Measurements from ENCODE around the gene ARID4B. TPM values are rescaled to one million over a fixed set of nuclear protein-coding genes. Genes with fewer than 3 reads are reported as not detected.

Gene ARID4B
- total RNA-seq, 2 experiments from 2014 or later, result 43.3 to 45.7 TPM

DNA sequence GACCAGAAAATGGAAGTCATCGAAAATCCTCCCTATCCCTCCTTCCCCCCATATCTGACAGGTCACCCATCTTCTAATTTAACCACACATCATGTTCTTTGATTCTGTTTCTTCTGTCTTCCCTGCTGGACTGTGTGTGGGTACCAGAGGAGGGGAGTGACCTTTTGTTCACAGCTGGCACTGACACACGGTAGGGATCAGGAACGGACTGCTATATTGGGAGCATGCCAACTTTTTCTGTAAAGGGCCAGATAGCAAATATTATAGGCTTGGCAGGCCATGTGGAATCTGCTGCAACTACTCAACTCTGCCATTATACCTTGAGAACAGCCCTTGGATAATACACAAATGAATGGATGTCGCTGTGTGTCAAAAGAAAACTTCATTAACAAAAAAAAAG lies 191.9 kb downstream of the ARID4B start:
- Mint-ChIP-seq H3K9me3 (ENCODE audit: insufficient read depth) (no peaks in the 10 kb centered on the region), H3K4me1 (ENCODE audit: low read depth) (peaks cover 6% of the 10 kb centered on the region), H3K36me3 (ENCODE audit: low read depth) (peaks cover 68% of the 10 kb centered on the region), H3K27ac (peak overlapping the region; percentile 23), H3K27me3 (ENCODE audit: low read depth) (no peaks in the 10 kb centered on the region), H3K4me3 (no peak overlapping the region)
- ATAC-seq, result no peak
- CTCF ChIA-PET, result interaction anchor here (1.7 kb wide), 1 partner anchor 31 kb away, joined by 3 read pairs; no protein-coding TSS in a partner anchor
- peak; percentile 12 for DNase-seq
- POLR2A ChIA-PET, result no interaction called here

- DNase-seq (no peak), ATAC-seq (no peak)
- H3K27ac Mint-ChIP-seq, result no peak overlapping the region
- H3K4me3 Mint-ChIP-seq, result no peak overlapping the region
- H3K36me3 Mint-ChIP-seq (ENCODE audit: low read depth), result peaks cover 58% of the 10 kb centered on the region
- H3K4me1 Mint-ChIP-seq (ENCODE audit: low read depth), result peaks cover 3% of the 10 kb centered on the region
- ChIA-PET CTCF (no interaction called here), POLR2A (no interaction called here)
- no peaks in the 10 kb centered on the region for H3K27me3 Mint-ChIP-seq (ENCODE audit: low read depth)
- H3K9me3 Mint-ChIP-seq (ENCODE audit: insufficient read depth), result no peaks in the 10 kb centered on the region
Measured at GRCh38 chr1:235134171-235134570, 193.8 kb downstream of the ARID4B start.

DNA sequence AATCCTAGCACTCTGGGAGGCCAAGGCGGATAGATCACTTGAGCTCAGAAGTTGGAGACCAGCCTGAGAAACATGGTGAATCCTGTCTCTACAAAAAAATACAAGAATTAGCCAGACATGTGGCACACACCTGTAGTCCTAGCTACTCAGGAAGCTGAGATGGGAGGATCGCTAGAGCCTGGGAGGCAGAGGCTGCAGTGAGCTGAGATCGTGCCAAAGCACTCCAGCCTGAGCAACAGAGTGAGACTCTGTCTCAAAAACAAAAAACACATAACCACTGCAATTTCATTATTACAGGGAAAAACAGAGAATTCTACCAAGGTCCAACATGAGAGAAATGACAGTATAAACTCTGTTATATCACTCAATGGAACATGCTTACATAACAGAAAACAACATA lies 194.9 kb downstream of the ARID4B start:
- Mint-ChIP-seq H3K36me3 (ENCODE audit: low read depth) (peaks cover 57% of the 10 kb centered on the region), H3K27me3 (ENCODE audit: low read depth) (no peaks in the 10 kb centered on the region), H3K27ac (no peak overlapping the region), H3K4me1 (ENCODE audit: low read depth) (peaks cover 5% of the 10 kb centered on the region), H3K9me3 (ENCODE audit: insufficient read depth) (no peaks in the 10 kb centered on the region), H3K4me3 (no peak overlapping the region)
- ChIA-PET CTCF (interaction anchor here (2.4 kb wide), 1 partner anchor 283 kb away, joined by 9 read pairs; no protein-coding TSS in a partner anchor), POLR2A (interaction anchor here (0.6 to 2.5 kb wide), 2 partner anchors 22 to 28 kb away, joined by 3 to 12 read pairs; partner anchors contain the start of gene RBM34)
- DNase-seq (no peak), ATAC-seq (no peak)

DNA sequence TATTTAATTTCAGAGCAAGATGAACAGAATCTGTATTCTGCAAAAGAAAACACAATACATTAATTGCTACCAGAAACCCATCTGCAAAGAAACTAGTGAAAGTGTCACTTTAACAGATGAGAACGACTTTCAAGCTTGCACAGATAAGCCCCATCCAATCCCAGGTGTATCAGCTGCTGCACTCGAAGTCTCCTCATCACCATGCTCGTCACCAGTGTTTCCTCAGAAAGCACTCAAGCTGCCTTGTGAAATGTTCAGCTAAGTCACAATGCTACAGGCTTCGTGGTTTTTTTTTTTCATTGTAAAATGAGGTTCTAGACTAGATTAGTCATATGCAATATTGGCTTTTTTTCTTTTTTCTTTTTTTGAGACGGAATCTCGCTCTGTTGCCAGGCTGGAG lies 196.0 kb downstream of the ARID4B start:
- H3K4me3 Mint-ChIP-seq, result no peak overlapping the region
- H3K9me3 Mint-ChIP-seq (ENCODE audit: insufficient read depth), result no peaks in the 10 kb centered on the region
- H3K27me3 Mint-ChIP-seq (ENCODE audit: low read depth), result no peaks in the 10 kb centered on the region
- POLR2A ChIA-PET, result interaction anchor here (2.5 kb wide), 1 partner anchor 29 kb away, joined by 12 read pairs; the partner anchor contains the start of gene RBM34
- CTCF ChIA-PET, result interaction anchor here (2.4 kb wide), 1 partner anchor 284 kb away, joined by 9 read pairs; no protein-coding TSS in a partner anchor
- peaks cover 59% of the 10 kb centered on the region for H3K36me3 Mint-ChIP-seq (ENCODE audit: low read depth)
- no peak for ATAC-seq
- DNase-seq, result no peak
- peaks cover 13% of the 10 kb centered on the region for H3K4me1 Mint-ChIP-seq (ENCODE audit: low read depth)
- H3K27ac Mint-ChIP-seq, result no peak overlapping the region

DNA sequence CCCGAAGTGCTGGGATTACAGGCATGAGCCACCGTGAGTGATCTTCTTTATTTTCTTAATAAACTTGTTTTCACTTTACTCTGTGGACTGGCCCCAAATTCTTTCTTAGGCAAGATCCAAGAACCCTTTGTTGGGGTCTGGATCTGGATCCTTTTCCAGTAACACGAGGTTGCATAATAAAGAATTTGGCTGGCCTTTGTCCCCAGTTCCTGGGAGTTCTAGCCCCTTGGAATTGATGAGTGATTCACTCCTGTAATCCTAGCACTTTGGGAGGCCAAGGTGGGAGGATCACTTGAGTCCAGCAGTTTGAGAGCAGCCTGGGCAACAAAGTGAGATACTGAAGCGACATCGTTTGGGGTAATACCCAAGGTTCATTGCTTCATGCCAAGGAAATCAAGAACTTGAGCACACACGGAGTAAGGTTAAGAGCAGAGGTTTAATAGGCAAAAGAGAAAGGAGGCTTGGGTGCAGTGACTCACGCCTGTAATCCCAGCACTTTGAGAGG lies 197.2 kb downstream of the ARID4B start:
- no peak for ATAC-seq
- H3K36me3 Mint-ChIP-seq (ENCODE audit: low read depth), result peaks cover 57% of the 10 kb centered on the region
- no peak overlapping the region for H3K4me3 Mint-ChIP-seq
- ChIA-PET CTCF (interaction anchor here (0.6 to 2.0 kb wide), 2 partner anchors 13 to 30 kb away, joined by 3 to 5 read pairs; partner anchors contain the start of gene RBM34), POLR2A (no interaction called here)
- DNase-seq, result no peak
- peak overlapping the region; percentile 63 for H3K27ac Mint-ChIP-seq
- H3K9me3 Mint-ChIP-seq (ENCODE audit: insufficient read depth), result no peaks in the 10 kb centered on the region
- H3K4me1 Mint-ChIP-seq (ENCODE audit: low read depth), result peaks cover 23% of the 10 kb centered on the region
- H3K27me3 Mint-ChIP-seq (ENCODE audit: low read depth), result no peaks in the 10 kb centered on the region

DNA sequence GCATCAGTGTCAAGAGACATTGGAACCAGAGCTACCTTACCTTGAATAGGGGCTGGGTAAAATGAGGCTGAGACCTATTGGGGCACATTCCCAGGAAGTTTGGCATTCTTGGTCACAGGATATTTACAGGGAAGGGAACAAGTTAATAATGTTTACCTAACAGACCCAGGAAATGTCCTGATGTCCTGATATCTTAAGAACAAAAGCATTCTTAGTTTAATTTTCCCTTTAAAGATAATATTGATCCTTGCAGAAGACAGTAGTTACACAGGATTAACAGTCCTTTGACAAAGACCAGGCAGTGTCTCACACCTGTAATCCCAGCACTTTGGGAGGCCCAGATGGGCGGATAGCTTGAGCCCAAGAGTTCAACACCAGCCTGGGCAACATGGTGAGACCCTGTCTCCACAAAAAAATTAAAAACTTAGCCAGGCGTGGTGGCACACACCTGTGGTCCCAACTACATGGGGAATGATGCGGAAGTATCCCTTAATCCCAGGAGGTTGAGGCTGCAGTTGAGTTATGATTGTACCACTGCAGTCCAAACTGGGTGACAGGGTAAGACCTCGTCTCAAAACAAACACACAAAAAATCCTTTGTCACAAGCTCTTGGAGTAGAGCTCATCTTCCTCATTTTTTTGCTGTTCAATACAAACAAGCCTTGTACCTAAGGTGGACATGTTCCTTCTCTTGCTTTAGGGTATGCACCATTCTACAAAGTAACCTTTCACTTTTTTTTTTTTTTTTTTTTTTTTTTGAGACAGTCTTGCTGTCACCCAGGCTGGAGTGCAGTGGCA lies 198.0 kb downstream of the ARID4B start:
- ATAC-seq, result no peak
- ChIA-PET POLR2A (interaction anchor here (1.7 kb wide), 1 partner anchor 8 kb away, joined by 5 read pairs; no protein-coding TSS in a partner anchor), CTCF (interaction anchor here (0.6 to 2.0 kb wide), 3 partner anchors 14 to 374 kb away, joined by 3 to 5 read pairs (median 4); partner anchors contain the start of genes B3GALNT2 and RBM34)
- DNase-seq, result no peak
- Mint-ChIP-seq H3K4me1 (ENCODE audit: low read depth) (peaks cover 26% of the 10 kb centered on the region), H3K27me3 (ENCODE audit: low read depth) (no peaks in the 10 kb centered on the region), H3K9me3 (ENCODE audit: insufficient read depth) (no peaks in the 10 kb centered on the region), H3K4me3 (peak overlapping the region; percentile 85), H3K36me3 (ENCODE audit: low read depth) (peaks cover 53% of the 10 kb centered on the region), H3K27ac (peak overlapping the region; percentile 75)

DNA sequence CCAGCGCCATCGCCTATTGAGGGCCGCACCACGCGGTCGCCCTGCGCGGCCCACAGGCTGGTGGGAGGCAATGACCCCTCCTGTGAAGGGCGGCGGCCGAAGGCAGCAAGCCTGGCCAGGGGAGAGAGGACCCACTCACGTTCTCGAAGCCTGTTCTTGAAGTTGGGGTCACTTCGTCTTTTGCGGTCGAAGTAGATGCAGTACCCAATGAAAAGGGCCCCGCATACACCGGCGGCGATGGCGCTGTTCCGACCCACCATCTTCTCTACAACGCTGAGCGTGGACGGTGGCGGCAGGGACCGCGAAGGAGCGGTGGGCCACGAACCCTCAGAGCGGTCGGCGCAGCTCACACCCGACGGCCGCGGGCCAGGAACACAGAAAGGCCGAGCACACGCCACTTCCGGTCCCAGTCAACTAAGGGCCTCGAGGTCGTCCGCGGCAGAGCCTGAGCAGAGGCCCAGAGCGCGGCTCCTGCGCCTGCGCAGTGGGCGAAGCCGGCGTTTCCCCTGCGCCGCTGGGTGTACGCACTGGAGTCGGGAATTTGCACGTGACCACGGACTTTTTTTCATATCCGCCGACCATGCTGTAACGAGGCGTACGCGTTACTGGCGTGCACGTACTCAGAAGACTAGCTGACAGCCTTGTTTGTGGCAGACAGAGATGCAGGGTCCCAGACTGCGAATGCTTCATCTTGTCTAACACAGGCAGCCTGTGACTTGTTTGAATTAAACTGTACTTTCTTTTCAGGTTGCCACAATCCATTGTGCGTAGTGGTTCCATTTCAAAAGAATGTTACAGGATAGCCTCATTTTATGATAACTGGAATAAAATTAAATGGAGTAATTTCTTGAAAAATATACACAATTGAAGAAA lies 199.3 kb downstream of the ARID4B start, which contains the start of gene TOMM20:
TOMM20 (minus strand) TSS at position 382 of the 873 bp plus-strand sequence; CDS start at position 260, 122 bp downstream.
- Mint-ChIP-seq H3K9me3 (ENCODE audit: insufficient read depth) (no peaks in the 10 kb centered on the region), H3K4me1 (ENCODE audit: low read depth) (peaks cover 36% of the 10 kb centered on the region), H3K27ac (peak within 1 kb of the TSS; percentile 99), H3K4me3 (peak within 1 kb of the TSS; percentile 85), H3K27me3 (ENCODE audit: low read depth) (no peaks in the 10 kb centered on the region), H3K36me3 (ENCODE audit: low read depth) (peaks cover 52% of the 10 kb centered on the region)
- DNase-seq, result peak; percentile 95
- POLR2A ChIA-PET, result interaction anchor here (0.8 to 2.8 kb wide), 5 partner anchors 9 to 138 kb away, joined by 3 to 19 read pairs (median 4); partner anchors contain the start of gene RBM34
- CTCF ChIA-PET, result interaction anchor here (0.9 to 2.0 kb wide), 4 partner anchors 24 to 642 kb away, joined by 3 to 8 read pairs (median 4); partner anchors contain the start of genes B3GALNT2 and RBM34
- peak; percentile 97 for ATAC-seq

- peaks cover 51% of the 10 kb centered on the region for H3K36me3 Mint-ChIP-seq (ENCODE audit: low read depth)
- POLR2A ChIA-PET, result interaction anchor here (1.1 to 2.8 kb wide), 4 partner anchors 8 to 404 kb away, joined by 3 to 19 read pairs (median 4); partner anchors contain the start of gene RBM34
- peak overlapping the region; percentile 99 for H3K27ac Mint-ChIP-seq
- DNase-seq (no peak), ATAC-seq (peak; percentile 2)
- CTCF ChIA-PET, result interaction anchor here (0.8 to 2.6 kb wide), 7 partner anchors 22 to 641 kb away, joined by 3 to 18 read pairs (median 6); no protein-coding TSS in a partner anchor
- H3K4me1 Mint-ChIP-seq (ENCODE audit: low read depth), result peaks cover 43% of the 10 kb centered on the region
- no peaks in the 10 kb centered on the region for H3K9me3 Mint-ChIP-seq (ENCODE audit: insufficient read depth)
- H3K27me3 Mint-ChIP-seq (ENCODE audit: low read depth), result no peaks in the 10 kb centered on the region
- peak overlapping the region; percentile 85 for H3K4me3 Mint-ChIP-seq
Measured at GRCh38 chr1:235127732-235128455, 200.1 kb downstream of the ARID4B start.

DNA sequence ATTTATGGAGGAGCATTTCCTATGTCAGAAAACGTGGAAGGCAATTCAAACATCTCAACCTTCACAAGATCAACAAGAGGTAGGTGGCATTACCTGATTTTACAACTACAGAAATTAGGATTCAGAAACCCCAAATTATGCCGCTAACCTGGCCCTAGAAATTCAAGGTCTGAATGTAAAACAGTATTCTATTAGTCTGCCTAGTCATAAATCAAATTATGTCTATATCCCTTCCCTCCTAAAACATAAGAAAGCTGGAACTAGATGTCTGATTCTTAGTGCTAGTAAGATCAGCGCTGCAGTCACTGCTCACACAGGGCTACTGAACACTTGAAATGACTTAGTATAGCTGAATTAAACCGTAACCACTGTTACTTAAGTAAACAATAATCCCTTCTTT lies 200.8 kb downstream of the ARID4B start:
- ChIA-PET CTCF (interaction anchor here (0.8 to 2.6 kb wide), 9 partner anchors 21 to 640 kb away, joined by 3 to 18 read pairs (median 4); no protein-coding TSS in a partner anchor), POLR2A (interaction anchor here (1.1 to 2.8 kb wide), 3 partner anchors 23 to 403 kb away, joined by 3 to 19 read pairs (median 4); partner anchors contain the start of gene RBM34)
- no peaks in the 10 kb centered on the region for H3K9me3 Mint-ChIP-seq (ENCODE audit: insufficient read depth)
- no peaks in the 10 kb centered on the region for H3K27me3 Mint-ChIP-seq (ENCODE audit: low read depth)
- ATAC-seq (no peak), DNase-seq (no peak)
- H3K4me3 Mint-ChIP-seq, result peak overlapping the region; percentile 85
- H3K27ac Mint-ChIP-seq, result peak overlapping the region; percentile 99
- peaks cover 50% of the 10 kb centered on the region for H3K36me3 Mint-ChIP-seq (ENCODE audit: low read depth)
- peaks cover 48% of the 10 kb centered on the region for H3K4me1 Mint-ChIP-seq (ENCODE audit: low read depth)

DNA sequence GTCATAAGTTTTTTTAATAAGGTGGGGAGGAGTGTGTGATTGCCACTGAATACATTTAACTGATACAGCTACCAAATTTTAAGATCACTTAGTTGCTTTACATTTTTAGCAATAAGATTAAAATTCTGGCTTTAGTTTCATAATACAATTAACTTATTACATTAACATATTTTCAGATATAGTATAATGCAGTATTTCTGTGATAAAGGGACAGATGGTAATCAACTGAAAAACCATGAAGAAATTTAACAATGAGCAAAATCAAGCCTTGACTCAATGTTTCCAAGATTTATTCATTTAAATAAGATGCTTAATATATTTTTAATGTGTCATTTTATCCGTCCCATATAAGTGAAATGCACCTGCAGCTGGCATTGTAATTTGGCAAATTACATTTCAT lies 203.3 kb downstream of the ARID4B start:
- H3K4me1 Mint-ChIP-seq (ENCODE audit: low read depth), result peaks cover 51% of the 10 kb centered on the region

More for the DNA sequence above, 203.3 kb downstream of the ARID4B start:
- DNase-seq (no peak), ATAC-seq (no peak)
- H3K9me3 Mint-ChIP-seq (ENCODE audit: insufficient read depth), result no peaks in the 10 kb centered on the region
- POLR2A ChIA-PET, result no interaction called here
- H3K36me3 Mint-ChIP-seq (ENCODE audit: low read depth), result peaks cover 55% of the 10 kb centered on the region
- CTCF ChIA-PET, result interaction anchor here (1.8 kb wide), 1 partner anchor 292 kb away, joined by 4 read pairs; no protein-coding TSS in a partner anchor
- H3K4me3 Mint-ChIP-seq, result no peak overlapping the region
- H3K27me3 Mint-ChIP-seq (ENCODE audit: low read depth), result no peaks in the 10 kb centered on the region
- no peak overlapping the region for H3K27ac Mint-ChIP-seq
